Prostate gland (tissue), 2 donors: ENCODE measurements around the gene CADPS. TPM values are rescaled to one million over a fixed set of nuclear protein-coding genes. Genes with fewer than 3 reads are reported as not detected.

Experiments used
- DNase-seq: peaks from one replicate; pipeline ENCODE4 v3.0.0-alpha.2; 2019; ENCODE audit warnings: low spot score
- H3K27ac ChIP-seq, 2 donors: fragments of 200-600 bp; sonication (generic); 2 replicates each; pipeline ENCODE4 v1.5.1; 2017 to 2019
- H3K27me3 ChIP-seq: fragments of 200-600 bp; sonication (generic); replicated peaks from 2 replicates; pipeline ENCODE4 v1.5.1; 2019; ENCODE audit not compliant: insufficient read depth
- H3K36me3 ChIP-seq, 2 donors: fragments of 200-600 bp; sonication (generic); 1 replicate in 1 of 2; 2 replicates in 1 of 2; pipeline versions ENCODE4 v1.5.1 to v1.8.1; 2017 to 2019
- H3K4me1 ChIP-seq: fragments of 200-600 bp; sonication (generic); replicated peaks from 2 replicates; pipeline ENCODE4 v1.5.1; 2019
- H3K4me3 ChIP-seq, 2 donors: fragments of 200-600 bp; sonication (generic); 2 replicates each; pipeline ENCODE4 v1.5.1; 2017 to 2019
- H3K9me3 ChIP-seq: fragments of 200-600 bp; sonication (generic); 2 replicates; pipeline ENCODE4 v1.5.1; 2017
- CTCF ChIP-seq, 4 experiments: fragments of 200-600 bp in 2 of 4; fragments of 450-650 bp in 2 of 4; sonication (generic) in 2 of 4; IDR thresholded peaks; 1 replicate in 3 of 4; 2 replicates in 1 of 4; pipeline ENCODE4 v1.5.1; 2016 to 2019; ENCODE audit warnings: antibody characterized with exemption in 4 of 4, mild to moderate bottlenecking in 2 of 4, moderate library complexity in 2 of 4
- POLR2A ChIP-seq: fragments of 450-650 bp; IDR thresholded peaks from one replicate; pipeline ENCODE4 v1.6.1; 2016; ENCODE audit warnings: antibody characterized with exemption, mild to moderate bottlenecking
- POLR2AphosphoS5 ChIP-seq: sonication (generic); formaldehyde crosslinking; IDR thresholded peaks from one replicate; pipeline ENCODE4 v1.6.1; 2017; ENCODE audit warnings: antibody characterized with exemption
- WGBS: methylation state at CpG from one replicate; pipeline ENCODE4 v1.1.5; 2018; 5-methylcytosine and 5-hydroxymethylcytosine counted together
- intact Hi-C: fragments of 100-400 bp; cut with DNase I; formaldehyde crosslinking; loops from one replicate; pipeline ENCODE4 v1.14.2; 2022
- total RNA-seq, 2 donors: library from RNA; depleted of rRNA; stranded (reverse); fragments of >200 nt; gene quantifications; one replicate each; pipeline ENCODE4 v1.1.0, GENCODE V29; 2016

CADPS gene
- total RNA-seq, 2 donors from 2014 or later, result 4.0 to 7.7 TPM

- intact Hi-C loops, result no loop called here
- no peak overlapping the region for H3K27ac ChIP-seq
- no peak for TF ChIP-seq POLR2AphosphoS5
- no peak for TF ChIP-seq POLR2A
- TF ChIP-seq CTCF (IDR thresholded peaks at IDR 0.05), result no peak
- WGBS, result 83% methylated on average over 4 of the region's 4 CpGs
- H3K9me3 ChIP-seq, result no peaks in the 10 kb centered on the region
- no peak for DNase-seq
- H3K4me3 ChIP-seq, result no peak overlapping the region
- no peaks in the 10 kb centered on the region for H3K4me1 ChIP-seq
- H3K36me3 ChIP-seq, result no peaks in the 10 kb centered on the region
- no peaks in the 10 kb centered on the region for H3K27me3 ChIP-seq
Measured at GRCh38 chr3:62777674-62778073, 97.5 kb downstream of the CADPS start.

- no peak overlapping the region for H3K27ac ChIP-seq
- TF ChIP-seq CTCF (IDR thresholded peaks at IDR 0.05) (no peak), POLR2AphosphoS5 (no peak)
- H3K36me3 ChIP-seq, result no peaks in the 10 kb centered on the region
- 91% methylated on average over 3 of the region's 3 CpGs for WGBS
- no peaks in the 10 kb centered on the region for H3K9me3 ChIP-seq
- DNase-seq, result no peak
- intact Hi-C loops, result no loop called here
- H3K4me1 ChIP-seq, result no peaks in the 10 kb centered on the region
- H3K27me3 ChIP-seq, result no peaks in the 10 kb centered on the region
- H3K4me3 ChIP-seq, result no peak overlapping the region
Measured at GRCh38 chr3:62777130-62777529, 98.1 kb downstream of the CADPS start.

GRCh38 chr3:62774221-62774620, 101.0 kb downstream of the CADPS start:
- H3K27ac ChIP-seq, result no peak overlapping the region
- DNase-seq, result no peak
- H3K36me3 ChIP-seq, result no peaks in the 10 kb centered on the region
- no peaks in the 10 kb centered on the region for H3K27me3 ChIP-seq
- intact Hi-C loops, result no loop called here
- no peaks in the 10 kb centered on the region for H3K9me3 ChIP-seq
- H3K4me3 ChIP-seq, result no peak overlapping the region
- H3K4me1 ChIP-seq, result no peaks in the 10 kb centered on the region
- TF ChIP-seq POLR2A (no peak), POLR2AphosphoS5 (no peak), CTCF (IDR thresholded peaks at IDR 0.05) (no peak)
- WGBS, result 44% methylated on average over 2 of the region's 2 CpGs

GRCh38 chr3:62771331-62772072, 103.7 kb downstream of the CADPS start:
- Histone ChIP-seq H3K27ac (no peak overlapping the region), H3K36me3 (no peaks in the 10 kb centered on the region), H3K4me1 (no peaks in the 10 kb centered on the region), H3K27me3 (no peaks in the 10 kb centered on the region), H3K4me3 (no peak overlapping the region), H3K9me3 (no peaks in the 10 kb centered on the region)
- no peak for DNase-seq
- 45% methylated on average over 7 of the region's 7 CpGs for whole genome bisulfite sequencing
- TF ChIP-seq POLR2A, result no peak
- no peak for TF ChIP-seq CTCF (IDR thresholded peaks at IDR 0.05)
- no peak for TF ChIP-seq POLR2AphosphoS5
- intact Hi-C loops, result no loop called here

- Histone ChIP-seq H3K4me1 (no peaks in the 10 kb centered on the region), H3K27ac (no peak overlapping the region), H3K9me3 (no peaks in the 10 kb centered on the region), H3K4me3 (no peak overlapping the region), H3K36me3 (no peaks in the 10 kb centered on the region), H3K27me3 (no peaks in the 10 kb centered on the region)
- intact Hi-C loops, result no loop called here
- 46% methylated on average over 2 of the region's 2 CpGs for WGBS
- TF ChIP-seq CTCF (IDR thresholded peaks at IDR 0.05), result no peak
- DNase-seq, result no peak
Measured at GRCh38 chr3:62768896-62769295, 106.3 kb downstream of the CADPS start.
